ENCODE results near the gene TTLL12.

Gene TTLL12

GRCh38 chr22:43207849-43208702 lies 21.1 kb upstream of the TTLL12 start:
- no peak overlapping the region for H3K27ac ChIP-seq
- TF ChIP-seq CTCF (IDR thresholded peaks at IDR 0.05) = no peak
- no peak for TF ChIP-seq ZFX (IDR thresholded peaks at IDR 0.05; ENCODE audit: borderline replicate concordance)

GRCh38 chr22:43207386-43207785 lies 20.5 kb upstream of the TTLL12 start:
- H3K27ac ChIP-seq = no peak overlapping the region
- TF ChIP-seq CTCF (IDR thresholded peaks at IDR 0.05) (no peak), ZFX (IDR thresholded peaks at IDR 0.05; ENCODE audit: borderline replicate concordance) (no peak)

GRCh38 chr22:43206509-43207161 lies 19.7 kb upstream of the TTLL12 start:
- no peak overlapping the region for H3K27ac ChIP-seq
- TF ChIP-seq CTCF (IDR thresholded peaks at IDR 0.05) (no peak), ZFX (IDR thresholded peaks at IDR 0.05; ENCODE audit: borderline replicate concordance) (no peak)

- H3K27ac ChIP-seq = no peak overlapping the region
- TF ChIP-seq CTCF (IDR thresholded peaks at IDR 0.05) (no peak), ZFX (IDR thresholded peaks at IDR 0.05; ENCODE audit: borderline replicate concordance) (no peak)
Measured at GRCh38 chr22:43205748-43206508, 19.0 kb upstream of the TTLL12 start.

- H3K27ac ChIP-seq = no peak overlapping the region
Measured at GRCh38 chr22:43205261-43205691, 18.3 kb upstream of the TTLL12 start.

GRCh38 chr22:43203471-43203981 lies 16.6 kb upstream of the TTLL12 start:
- no peak for TF ChIP-seq CTCF (IDR thresholded peaks at IDR 0.05)
- no peak for TF ChIP-seq ZFX (IDR thresholded peaks at IDR 0.05; ENCODE audit: borderline replicate concordance)
- H3K27ac ChIP-seq = no peak overlapping the region

More at GRCh38 chr22:43205261-43205691, 18.3 kb upstream of the TTLL12 start:
- no peak for TF ChIP-seq CTCF (IDR thresholded peaks at IDR 0.05)
- no peak for TF ChIP-seq ZFX (IDR thresholded peaks at IDR 0.05; ENCODE audit: borderline replicate concordance)

All from 22Rv1 (cell line).